T-helper 2 cell treated with Interferon-gamma antibody and Interleukin-4, amounts not matched to agents 100 ng/mL and 5 ng/mL, for 36 hours (primary cell): ENCODE data around the gene CX3CL1. TPM values are rescaled to one million over a fixed set of nuclear protein-coding genes. Genes with fewer than 3 reads are reported as not detected.
"Not testable (repeated sequence)": the region's sequence is repeated elsewhere in the genome, so short reads cannot be mapped to it uniquely, and the experiment has no call there.

Experiments
- intact Hi-C: fragments of 100-400 bp; cut with micrococcal nuclease; formaldehyde crosslinking; loops from one replicate; pipeline ENCODE4 v1.15.1; 2023
- total RNA-seq: library from RNA; stranded (reverse); gene quantifications from 2 replicates; pipeline ENCODE4 v1.2.3, GENCODE V29; 2022

Gene CX3CL1
- total RNA-seq: not detected in 2 replicates

GRCh38 chr16:57372372-57373116, at the start of gene CX3CL1:
Gene CX3CL1, plus strand, starts transcription at chr16:57372490. Its CDS starts 79 bp downstream, at chr16:57372569.
- intact Hi-C loops: no loop called here

- intact Hi-C loops: no loop called here
Observed at GRCh38 chr16:57324749-57325148, 47.5 kb upstream of the CX3CL1 start.

GRCh38 chr16:57325458-57325857, 46.8 kb upstream of the CX3CL1 start:
- intact Hi-C loops: no loop called here

- intact Hi-C loops: no loop called here
Observed at GRCh38 chr16:57329718-57330327, 42.5 kb upstream of the CX3CL1 start.

- intact Hi-C loops: no loop called here
Observed at GRCh38 chr16:57331355-57331754, 40.9 kb upstream of the CX3CL1 start.

GRCh38 chr16:57333402-57333801, 38.9 kb upstream of the CX3CL1 start:
- intact Hi-C loops: no loop called here

- intact Hi-C loops: no loop called here
Observed at GRCh38 chr16:57335366-57335765, 36.9 kb upstream of the CX3CL1 start.

GRCh38 chr16:57341062-57341440, 31.2 kb upstream of the CX3CL1 start:
- intact Hi-C loops: no loop called here

GRCh38 chr16:57341441-57342303, 30.6 kb upstream of the CX3CL1 start:
- intact Hi-C loops: no loop called here

GRCh38 chr16:57342606-57343005, 29.7 kb upstream of the CX3CL1 start:
- intact Hi-C loops: not testable (repeated sequence)

GRCh38 chr16:57343221-57343620, 29.1 kb upstream of the CX3CL1 start:
- intact Hi-C loops: no loop called here

GRCh38 chr16:57344094-57344493, 28.2 kb upstream of the CX3CL1 start:
- intact Hi-C loops: not testable (repeated sequence)

GRCh38 chr16:57345021-57345420, 27.3 kb upstream of the CX3CL1 start:
- intact Hi-C loops: no loop called here

GRCh38 chr16:57345666-57346204, 26.6 kb upstream of the CX3CL1 start:
- intact Hi-C loops: no loop called here

GRCh38 chr16:57347858-57348257, 24.4 kb upstream of the CX3CL1 start:
- intact Hi-C loops: no loop called here

- intact Hi-C loops: no loop called here
Observed at GRCh38 chr16:57348327-57348726, 24.0 kb upstream of the CX3CL1 start.

GRCh38 chr16:57349212-57350031, 22.9 kb upstream of the CX3CL1 start:
- intact Hi-C loops: no loop called here

GRCh38 chr16:57352636-57353047, 19.6 kb upstream of the CX3CL1 start:
- intact Hi-C loops: no loop called here

- intact Hi-C loops: no loop called here
Observed at GRCh38 chr16:57354311-57354710, 18.0 kb upstream of the CX3CL1 start.

GRCh38 chr16:57355898-57356414, 16.3 kb upstream of the CX3CL1 start:
- intact Hi-C loops: no loop called here

- intact Hi-C loops: no loop called here
Observed at GRCh38 chr16:57356547-57356946, 15.7 kb upstream of the CX3CL1 start.
